ENCODE data around the gene AHNAK.

Gene AHNAK

DNA sequence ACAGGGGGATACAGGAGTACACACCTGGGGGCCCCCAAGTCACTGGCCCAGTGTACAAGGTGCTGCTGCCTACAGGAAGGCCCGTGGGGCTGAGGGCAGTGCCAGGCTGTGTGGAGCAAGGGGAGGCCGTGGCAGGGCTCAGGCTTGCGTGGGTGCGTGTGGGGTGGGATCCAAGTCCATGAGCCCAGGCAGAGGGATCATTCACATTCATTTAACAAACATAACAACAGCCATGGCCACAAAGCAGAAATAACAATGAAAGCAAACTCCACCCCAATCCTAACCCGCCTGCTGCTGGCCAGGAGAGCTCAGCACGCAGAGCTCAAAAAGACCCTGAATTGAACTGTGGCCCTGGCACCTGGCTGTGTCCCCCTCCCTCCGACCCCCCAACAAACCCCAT lies 144.8 kb downstream of the AHNAK start:
- Histone ChIP-seq H3K79me2 (ENCODE audit: insufficient read depth, low read length) (no peaks in the 10 kb centered on the region), H3K9me3 (ENCODE audit: insufficient read depth, low read length) (no peaks in the 10 kb centered on the region), H4K20me1 (ENCODE audit: low read depth, low read length) (no peaks in the 10 kb centered on the region), H3K27me3 (ENCODE audit: low read length) (no peaks in the 10 kb centered on the region), H3K4me3 (ENCODE audit: insufficient read depth, low read length, poor library complexity, severe bottlenecking) (no peak overlapping the region), H3K27ac (ENCODE audit: low read depth, low read length) (no peak overlapping the region), H3K36me3 (ENCODE audit: low read length) (no peaks in the 10 kb centered on the region), H3K9ac (ENCODE audit: low read length) (no peak overlapping the region), H2AFZ (ENCODE audit: low read depth, low read length, severe bottlenecking) (no peak overlapping the region), H3K4me2 (ENCODE audit: low read depth, low read length, poor library complexity, severe bottlenecking) (no peak overlapping the region), H3F3A (ENCODE audit: insufficient read depth) (no peaks in the 10 kb centered on the region), H3K9me2 (replicated peaks; ENCODE audit: insufficient read depth, low read length) (no peaks in the 10 kb centered on the region)
- no peak for TF ChIP-seq EZH2phosphoT487 (conservative IDR thresholded peaks at IDR 0.05; ENCODE audit: low read length)
- TF ChIP-seq, protein P1, sequence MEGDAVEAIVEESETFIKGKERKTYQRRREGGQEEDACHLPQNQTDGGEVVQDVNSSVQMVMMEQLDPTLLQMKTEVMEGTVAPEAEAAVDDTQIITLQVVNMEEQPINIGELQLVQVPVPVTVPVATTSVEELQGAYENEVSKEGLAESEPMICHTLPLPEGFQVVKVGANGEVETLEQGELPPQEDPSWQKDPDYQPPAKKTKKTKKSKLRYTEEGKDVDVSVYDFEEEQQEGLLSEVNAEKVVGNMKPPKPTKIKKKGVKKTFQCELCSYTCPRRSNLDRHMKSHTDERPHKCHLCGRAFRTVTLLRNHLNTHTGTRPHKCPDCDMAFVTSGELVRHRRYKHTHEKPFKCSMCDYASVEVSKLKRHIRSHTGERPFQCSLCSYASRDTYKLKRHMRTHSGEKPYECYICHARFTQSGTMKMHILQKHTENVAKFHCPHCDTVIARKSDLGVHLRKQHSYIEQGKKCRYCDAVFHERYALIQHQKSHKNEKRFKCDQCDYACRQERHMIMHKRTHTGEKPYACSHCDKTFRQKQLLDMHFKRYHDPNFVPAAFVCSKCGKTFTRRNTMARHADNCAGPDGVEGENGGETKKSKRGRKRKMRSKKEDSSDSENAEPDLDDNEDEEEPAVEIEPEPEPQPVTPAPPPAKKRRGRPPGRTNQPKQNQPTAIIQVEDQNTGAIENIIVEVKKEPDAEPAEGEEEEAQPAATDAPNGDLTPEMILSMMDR (IDR thresholded peaks at IDR 0.05; ENCODE audit: insufficient read depth, low read length, poor library complexity, severe bottlenecking), result no peak

DNA sequence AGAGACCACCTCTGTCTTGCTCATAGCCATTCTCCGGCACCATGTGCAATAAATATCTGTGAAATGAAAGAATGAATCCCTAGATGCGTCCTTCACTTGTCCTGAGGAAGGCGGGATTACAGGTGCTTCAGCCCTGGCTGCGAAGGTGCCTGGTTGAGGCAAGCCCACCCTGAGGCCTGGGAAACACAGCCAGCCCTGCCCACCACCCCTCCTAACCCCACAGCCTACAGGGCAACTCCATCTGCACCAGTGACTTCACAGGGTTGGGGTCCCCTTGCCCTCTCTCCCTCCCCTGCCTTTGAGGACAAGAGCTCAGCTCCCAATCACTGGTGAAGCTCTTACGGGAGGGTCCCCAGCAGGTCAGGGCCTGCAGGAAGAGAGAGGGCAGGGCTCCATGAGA lies 145.2 kb downstream of the AHNAK start:
- Histone ChIP-seq H3K4me3 (ENCODE audit: insufficient read depth, low read length, poor library complexity, severe bottlenecking) (no peak overlapping the region), H3K79me2 (ENCODE audit: insufficient read depth, low read length) (no peaks in the 10 kb centered on the region), H3K9ac (ENCODE audit: low read length) (no peak overlapping the region), H3K27me3 (ENCODE audit: low read length) (no peaks in the 10 kb centered on the region), H3K27ac (ENCODE audit: low read depth, low read length) (no peak overlapping the region), H3F3A (ENCODE audit: insufficient read depth) (no peaks in the 10 kb centered on the region), H3K9me3 (ENCODE audit: insufficient read depth, low read length) (no peaks in the 10 kb centered on the region), H3K4me2 (ENCODE audit: low read depth, low read length, poor library complexity, severe bottlenecking) (no peak overlapping the region), H4K20me1 (ENCODE audit: low read depth, low read length) (no peaks in the 10 kb centered on the region), H2AFZ (ENCODE audit: low read depth, low read length, severe bottlenecking) (no peak overlapping the region), H3K9me2 (replicated peaks; ENCODE audit: insufficient read depth, low read length) (no peaks in the 10 kb centered on the region), H3K36me3 (ENCODE audit: low read length) (no peaks in the 10 kb centered on the region)
- TF ChIP-seq, protein P1 (IDR thresholded peaks at IDR 0.05; ENCODE audit: insufficient read depth, low read length, poor library complexity, severe bottlenecking), result no peak
- TF ChIP-seq EZH2phosphoT487 (conservative IDR thresholded peaks at IDR 0.05; ENCODE audit: low read length), result no peak

DNA sequence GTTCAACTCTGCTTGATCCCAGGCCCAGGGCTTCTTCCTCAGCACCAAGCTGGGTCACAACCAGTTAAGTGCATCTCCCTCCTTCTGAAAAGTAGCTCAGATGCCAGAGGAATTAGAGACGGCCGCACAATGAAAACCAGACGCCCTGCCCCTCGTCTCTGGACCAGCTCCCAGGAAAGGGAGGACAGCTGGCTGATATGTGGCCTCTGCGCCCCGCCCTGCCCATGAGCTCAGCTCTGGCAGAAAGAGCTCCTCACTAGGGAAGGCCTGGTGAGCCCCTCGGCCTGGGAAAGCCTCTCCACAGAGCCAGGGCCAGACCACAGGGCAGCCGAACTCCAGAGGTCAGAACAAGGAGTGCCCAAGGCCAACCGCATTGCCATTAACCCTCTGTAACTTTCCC lies 145.8 kb downstream of the AHNAK start:
- no peaks in the 10 kb centered on the region for H3K79me2 ChIP-seq (ENCODE audit: insufficient read depth, low read length)
- H3F3A ChIP-seq (ENCODE audit: insufficient read depth), result no peaks in the 10 kb centered on the region
- H4K20me1 ChIP-seq (ENCODE audit: low read depth, low read length), result no peaks in the 10 kb centered on the region
- H3K9me2 ChIP-seq (replicated peaks; ENCODE audit: insufficient read depth, low read length), result no peaks in the 10 kb centered on the region
- H3K9ac ChIP-seq (ENCODE audit: low read length), result no peak overlapping the region
- no peak overlapping the region for H2AFZ ChIP-seq (ENCODE audit: low read depth, low read length, severe bottlenecking)
- no peak overlapping the region for H3K4me2 ChIP-seq (ENCODE audit: low read depth, low read length, poor library complexity, severe bottlenecking)
- H3K27me3 ChIP-seq (ENCODE audit: low read length), result no peaks in the 10 kb centered on the region
- no peaks in the 10 kb centered on the region for H3K9me3 ChIP-seq (ENCODE audit: insufficient read depth, low read length)
- no peak overlapping the region for H3K27ac ChIP-seq (ENCODE audit: low read depth, low read length)
- TF ChIP-seq, protein P1 (IDR thresholded peaks at IDR 0.05; ENCODE audit: insufficient read depth, low read length, poor library complexity, severe bottlenecking), result no peak
- TF ChIP-seq EZH2phosphoT487 (conservative IDR thresholded peaks at IDR 0.05; ENCODE audit: low read length), result no peak
- H3K36me3 ChIP-seq (ENCODE audit: low read length), result no peaks in the 10 kb centered on the region
- H3K4me3 ChIP-seq (ENCODE audit: insufficient read depth, low read length, poor library complexity, severe bottlenecking), result no peak overlapping the region
